Renal cortical epithelial cell (primary cell): ENCODE measurements around the gene ZNRF3. TPM values are rescaled to one million over a fixed set of nuclear protein-coding genes. Genes with fewer than 3 reads are reported as not detected.

Source experiments
- DNase-seq: peaks from one replicate; pipeline ENCODE4 v3.0.0-alpha.2; 2011; ENCODE audit warnings: low read depth
- total RNA-seq: library from RNA; depleted of rRNA; stranded (reverse); fragments of >200 nt; gene quantifications from 2 replicates; pipeline ENCODE4 v1.2.3, GENCODE V29; 2014

ZNRF3 gene
- total RNA-seq, 1 donor from 2014 or later = 26.9 TPM

DNA sequence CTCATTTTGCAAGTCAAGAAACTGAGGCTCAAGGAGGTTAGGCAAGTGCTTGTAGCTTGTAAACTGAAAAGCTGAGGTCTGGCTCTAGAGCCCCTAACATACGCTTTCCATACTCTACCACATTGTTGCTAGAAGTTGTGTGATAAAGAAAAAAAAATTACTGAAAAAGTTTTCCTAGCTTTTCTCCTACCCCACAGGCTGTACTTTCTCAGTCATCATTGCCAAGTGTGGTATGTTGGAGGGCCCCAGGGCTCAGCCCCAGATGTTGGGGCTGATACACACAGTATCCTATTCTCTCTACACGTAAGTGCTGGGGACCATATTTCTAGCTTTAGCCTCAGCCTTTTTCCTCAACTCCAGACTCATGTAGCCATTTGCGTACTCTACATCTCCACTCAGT is 205.4 kb downstream of the ZNRF3 start:
- DNase-seq = no peak

DNA sequence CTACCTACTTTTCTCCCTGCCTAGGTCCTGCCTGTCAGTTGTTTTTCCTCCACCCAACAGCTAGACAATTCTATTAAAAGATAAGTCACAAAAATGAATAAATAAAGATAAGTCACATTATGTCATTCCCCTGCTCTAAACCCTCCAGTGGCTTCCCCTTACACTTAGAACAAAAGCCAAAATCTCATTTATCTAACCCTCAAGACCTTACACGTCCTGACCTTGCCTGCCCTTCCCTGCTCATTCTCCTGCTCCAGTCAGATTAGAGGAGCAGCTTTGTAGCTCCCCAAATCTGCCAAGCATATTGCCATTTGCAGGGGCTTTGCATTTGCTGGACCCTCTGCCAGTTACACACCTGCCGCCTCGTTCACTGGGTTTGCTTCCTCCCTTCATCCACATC is 206.1 kb downstream of the ZNRF3 start:
- DNase-seq = no peak

DNA sequence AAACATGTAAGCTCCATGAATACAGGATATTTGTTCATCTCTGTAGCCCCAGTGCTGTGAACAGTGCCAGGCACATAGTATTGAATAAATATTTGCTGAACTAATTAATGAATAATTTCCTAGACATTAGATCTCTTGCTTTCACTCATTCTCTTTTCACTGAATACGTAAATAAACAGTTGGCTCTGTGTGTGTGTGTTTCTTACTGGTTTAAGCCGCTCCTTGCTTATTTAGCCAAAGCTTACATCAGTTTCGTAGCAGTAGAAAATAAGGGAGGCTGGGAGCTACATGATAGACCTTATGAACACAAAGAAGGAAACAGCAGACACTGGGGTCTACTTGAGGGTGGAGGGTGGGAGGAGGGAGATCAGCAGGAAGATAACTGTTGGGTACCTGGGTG is 206.7 kb downstream of the ZNRF3 start:
- no peak for DNase-seq

DNA sequence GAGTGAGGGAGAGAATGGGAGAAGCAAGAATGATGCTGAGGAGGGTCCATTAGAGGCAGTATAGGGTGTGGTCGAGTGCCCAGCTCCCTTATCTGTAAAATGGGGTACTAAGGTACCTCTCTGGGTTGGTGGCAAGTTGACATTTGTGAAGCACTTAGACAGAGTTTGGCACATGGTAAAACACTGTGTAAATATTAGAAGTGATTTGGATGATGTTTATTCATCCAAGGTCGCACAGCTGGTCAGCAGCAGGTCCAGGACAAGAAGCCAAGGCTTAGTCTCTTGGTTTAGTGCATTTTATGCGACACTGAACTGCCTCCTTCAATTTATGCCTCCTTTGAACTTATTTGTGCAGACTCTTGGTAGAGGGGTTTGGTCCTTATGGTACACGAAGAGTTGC is 208.9 kb downstream of the ZNRF3 start:
- no peak for DNase-seq

DNA sequence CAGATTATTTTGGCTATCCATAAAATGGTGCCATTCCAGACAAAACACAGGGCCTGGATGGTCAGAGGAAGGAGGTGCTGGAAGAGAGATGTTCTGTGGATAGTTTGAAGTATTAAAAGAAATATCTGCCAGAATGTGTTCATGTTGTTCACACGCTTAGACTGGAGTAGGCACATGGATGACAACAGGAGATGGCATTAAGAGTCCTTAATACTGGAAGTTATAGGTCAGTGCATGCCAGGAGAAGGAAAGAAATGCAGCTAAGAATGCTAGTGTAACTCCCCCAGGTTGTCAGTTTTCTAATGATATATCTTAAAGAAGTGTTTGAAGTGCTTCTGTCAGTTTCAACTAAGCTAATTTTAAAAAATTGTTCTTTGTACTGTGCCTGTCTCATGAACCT is 209.7 kb downstream of the ZNRF3 start:
- no peak for DNase-seq

DNA sequence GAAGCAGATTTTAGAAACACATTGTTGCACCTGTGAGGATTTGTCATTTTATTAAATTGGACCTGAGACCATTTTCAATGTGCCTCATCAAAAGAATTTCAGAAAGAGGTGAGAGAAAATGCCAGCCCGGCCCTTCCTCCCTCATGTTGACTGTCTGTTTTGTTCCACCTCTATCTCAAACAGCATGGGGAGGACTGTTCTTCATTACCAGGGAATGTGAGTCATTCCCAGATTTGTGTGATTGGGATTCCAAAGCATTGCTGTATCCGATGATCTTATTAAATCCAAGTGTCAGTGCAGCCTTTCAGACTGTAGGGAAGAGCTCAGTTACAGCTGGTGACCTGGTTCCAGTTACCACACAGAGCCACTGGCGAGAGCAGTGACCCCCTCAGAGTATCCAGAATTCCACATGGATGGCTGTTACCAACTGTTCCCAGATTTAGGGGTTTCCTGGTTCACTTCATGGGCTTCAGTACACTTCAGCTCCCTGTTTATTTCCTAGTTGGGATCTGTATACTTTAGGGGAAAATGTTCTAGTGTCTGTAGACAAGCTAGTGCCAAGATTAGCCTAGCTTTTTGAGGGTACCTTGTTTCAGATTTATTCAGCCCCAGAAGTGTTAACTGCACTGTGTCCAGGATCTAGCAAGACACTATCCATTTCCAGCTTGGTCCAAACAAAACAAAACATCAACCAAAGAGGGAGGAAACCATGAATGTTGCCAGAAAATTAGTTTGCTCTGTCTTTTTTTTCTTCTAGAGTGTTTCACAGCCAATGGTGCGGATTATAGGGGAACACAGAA is 210.3 kb downstream of the ZNRF3 start:
- no peak for DNase-seq

DNA sequence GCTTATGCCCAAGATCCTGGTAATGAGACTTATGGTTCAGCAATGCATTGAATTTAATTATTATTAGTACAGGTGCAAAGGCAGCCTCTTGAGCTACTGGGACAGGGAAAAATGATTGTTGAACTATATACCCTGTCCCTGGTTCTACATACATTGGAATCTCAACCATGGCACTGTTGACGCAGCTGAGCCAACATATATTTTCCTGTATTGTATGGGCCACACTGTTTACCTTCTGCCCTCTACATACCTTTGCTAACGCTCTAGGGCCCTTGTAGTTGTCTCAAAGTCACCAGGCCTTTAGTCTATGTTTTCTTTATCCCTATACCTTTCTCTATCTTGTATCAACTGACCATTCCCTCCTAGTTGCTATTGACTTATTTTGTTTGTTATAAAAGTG is 212.1 kb downstream of the ZNRF3 start:
- DNase-seq = no peak

DNA sequence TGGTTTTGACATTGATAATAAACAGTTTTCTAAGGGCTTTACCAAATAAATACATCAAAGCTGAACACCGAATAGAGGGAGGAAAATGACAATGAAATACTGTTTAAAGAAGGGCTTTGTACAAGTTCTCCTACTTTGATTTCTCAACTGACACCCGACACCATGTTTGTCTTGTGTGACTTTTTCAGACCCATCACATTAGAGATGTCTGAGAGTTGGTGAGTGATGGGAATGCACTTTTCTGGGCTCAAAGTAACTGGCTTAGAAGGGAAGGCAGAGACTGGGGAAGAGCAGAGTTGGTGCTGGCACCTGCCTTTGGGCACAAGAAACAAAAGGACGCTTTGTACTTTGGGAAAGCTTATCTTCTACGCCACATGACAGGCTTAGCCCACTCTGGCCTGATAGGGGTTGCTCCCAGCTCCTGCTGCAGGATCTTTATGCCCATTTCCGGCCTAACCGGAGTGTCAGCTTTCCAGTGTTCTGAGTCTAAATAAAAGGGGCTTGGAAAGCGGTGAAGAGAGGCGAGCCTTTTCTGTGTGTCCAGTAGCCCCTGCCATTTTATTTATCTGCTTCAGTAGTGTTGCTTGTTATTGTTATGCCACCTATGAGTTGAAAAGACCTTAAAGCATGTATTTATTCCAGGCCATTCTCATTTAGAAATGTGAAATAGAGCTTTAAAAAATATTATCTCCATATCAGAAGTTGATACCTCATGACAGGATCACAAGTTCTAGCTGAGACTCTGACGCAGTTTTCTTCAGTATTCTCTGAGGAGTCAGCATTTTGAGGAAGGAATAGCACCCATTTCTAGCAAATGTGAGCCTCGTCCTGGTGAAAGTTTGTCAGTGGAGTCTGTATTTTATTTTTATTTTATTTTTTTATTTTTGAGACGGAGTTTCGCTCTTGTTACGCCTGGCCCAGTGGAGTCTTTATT is 213.6 kb downstream of the ZNRF3 start:
- no peak for DNase-seq

DNA sequence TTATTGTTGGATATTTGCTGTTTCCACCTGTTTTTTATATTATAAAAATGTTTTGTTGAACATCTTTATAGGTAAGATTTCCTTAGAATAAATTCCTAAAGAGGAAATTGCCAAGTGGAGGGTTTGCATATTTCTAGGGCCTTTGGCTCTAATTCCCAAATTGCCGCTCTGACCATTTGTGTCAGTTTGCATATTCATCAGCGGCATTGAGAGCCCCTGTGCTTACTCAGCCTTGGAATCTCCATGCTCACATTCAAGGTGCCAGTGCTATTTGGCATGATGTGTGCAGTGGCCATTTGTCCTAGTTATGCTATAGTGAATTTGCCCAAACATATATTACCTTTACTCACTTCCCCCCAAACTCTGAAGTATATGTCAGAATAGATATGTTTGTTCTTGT is 214.9 kb downstream of the ZNRF3 start:
- DNase-seq = no peak

DNA sequence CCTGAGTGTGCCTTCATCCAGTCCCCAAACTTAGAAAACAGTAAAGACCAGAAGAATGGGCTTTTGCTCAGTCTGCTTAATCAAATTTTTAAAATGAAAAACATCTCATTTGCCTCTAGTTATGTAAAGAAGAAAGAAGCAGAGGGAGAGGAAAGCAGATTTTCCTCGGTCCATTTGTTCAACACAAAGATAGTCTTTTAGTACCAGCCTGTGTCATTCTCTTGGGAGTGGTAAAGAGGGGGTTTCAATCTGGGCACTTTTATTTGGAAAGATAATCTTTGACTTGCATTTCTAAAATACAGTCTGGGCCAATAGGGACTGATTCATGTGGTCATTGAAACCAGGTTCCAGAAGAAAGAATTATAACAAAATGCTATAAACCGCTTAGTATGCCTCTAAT is 218.9 kb downstream of the ZNRF3 start:
- no peak for DNase-seq

DNA sequence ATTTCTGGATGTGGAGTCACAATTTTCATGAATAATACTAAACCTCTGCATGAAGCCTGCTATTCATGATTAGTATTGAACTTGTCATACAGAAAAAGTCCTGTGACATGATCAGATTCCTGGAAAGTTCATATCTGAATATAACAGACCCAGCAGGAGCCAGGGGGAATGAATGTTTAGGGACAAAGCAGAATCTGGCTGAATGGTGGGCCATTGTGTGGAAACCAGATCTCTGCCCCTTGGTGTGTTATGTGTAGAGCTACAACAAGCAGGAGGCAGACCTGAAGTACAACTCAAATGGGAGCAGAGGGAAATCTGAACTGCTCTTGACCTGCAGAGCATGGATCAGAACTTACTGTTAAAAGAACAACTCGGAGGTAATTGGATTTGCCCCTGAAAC is 219.7 kb downstream of the ZNRF3 start:
- DNase-seq = no peak

DNA sequence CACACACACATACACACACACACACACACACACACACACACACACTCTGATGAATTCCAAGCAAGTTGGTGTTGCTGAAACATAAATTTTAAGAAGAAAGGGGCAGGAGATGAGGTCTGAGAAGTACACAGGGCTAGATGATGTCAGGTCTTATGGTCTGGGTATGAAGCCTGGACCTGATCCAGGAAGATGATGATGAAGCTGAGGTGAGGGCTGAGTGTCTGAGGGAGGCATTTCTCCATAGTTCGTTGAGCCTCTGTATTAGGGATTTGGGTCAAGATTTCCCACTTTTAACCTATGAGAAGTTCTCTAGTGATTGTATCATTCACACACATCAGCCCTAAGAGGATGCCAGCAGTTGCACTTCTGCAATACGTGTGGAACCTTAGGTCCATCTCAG is 222.1 kb downstream of the ZNRF3 start:
- DNase-seq = no peak

DNA sequence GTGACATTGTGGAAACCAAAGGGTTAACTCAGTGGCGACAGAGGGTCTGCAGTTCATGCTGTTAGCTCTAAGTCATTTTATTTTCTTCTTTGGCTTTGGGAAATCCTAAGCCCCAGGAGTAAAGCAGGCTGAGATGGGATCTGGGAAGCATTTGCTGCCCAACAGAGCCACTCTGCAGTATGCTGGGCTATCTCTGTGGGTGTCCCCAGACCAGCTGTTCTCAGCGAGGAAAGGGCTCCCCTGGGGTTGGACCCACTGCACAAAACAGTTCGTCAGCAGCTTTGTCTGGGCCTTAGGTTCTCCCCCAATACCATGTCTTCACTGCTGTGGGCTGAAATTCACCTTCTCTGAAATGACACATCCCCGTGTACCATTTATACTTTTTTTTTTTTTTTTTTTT is 223.5 kb downstream of the ZNRF3 start:
- no peak for DNase-seq

Other genes with a start within 250 kb of the ZNRF3 start
- gene TTC28, start 203.7 kb upstream of the ZNRF3 start, total RNA-seq = 6.3 and 28.3 TPM in 2 replicates
- 11.0 and 24.0 TPM in 2 replicates for gene CHEK2, start 141.8 kb upstream of the ZNRF3 start, total RNA-seq
- 14.8 and 24.1 TPM in 2 replicates for gene HSCB, start 141.5 kb upstream of the ZNRF3 start, total RNA-seq
- gene CCDC117, start 110.9 kb upstream of the ZNRF3 start, total RNA-seq = 18.2 and 20.6 TPM in 2 replicates
- gene XBP1, start 83.0 kb upstream of the ZNRF3 start, total RNA-seq = 156 and 197 TPM in 2 replicates
- gene C22orf31, start 178.3 kb downstream of the ZNRF3 start, total RNA-seq = not detected in 2 replicates
- gene KREMEN1, start 189.5 kb downstream of the ZNRF3 start, total RNA-seq = 7.5 and 11.7 TPM in 2 replicates